Keratinocyte (primary cell): ENCODE measurements around the gene INPP5K. TPM values are rescaled to one million over a fixed set of nuclear protein-coding genes. Genes with fewer than 3 reads are reported as not detected.

ENCODE experiments used
- DNase-seq: peaks from one replicate; pipeline ENCODE4 v3.0.0-alpha.2; 2011; ENCODE audit warnings: low read depth, missing footprints, low spot score
- FAIRE-seq: peaks from 2 replicates; lab custom pipeline; 2011; peaks lifted over from hg19 to GRCh38; lab: Jason Lieb, UNC
- H2AFZ ChIP-seq: 2 replicates; pipeline ENCODE4 v1.6.0; 2012; ENCODE audit warnings: low read length, control low read depth, inconsistent platforms; ENCODE audit not compliant: control insufficient read depth
- H3K27ac ChIP-seq: 2 replicates; pipeline ENCODE4 v1.5.1; 2011; ENCODE audit warnings: low read length; ENCODE audit not compliant: control insufficient read depth, insufficient read depth
- H3K27me3 ChIP-seq: 3 replicates; pipeline ENCODE4 v1.6.0; 2011; ENCODE audit warnings: low read length; ENCODE audit not compliant: control insufficient read depth, insufficient read depth; ENCODE audit errors: extremely low read depth
- H3K36me3 ChIP-seq, 2 experiments: 2 replicates in 1 of 2; 3 replicates in 1 of 2; pipeline ENCODE4 v1.5.1; 2011; ENCODE audit warnings: low read length in 2 of 2, mild to moderate bottlenecking in 1 of 2; ENCODE audit not compliant: control insufficient read depth in 2 of 2, insufficient read depth in 2 of 2; ENCODE audit errors: extremely low read depth in 1 of 2
- H3K4me1 ChIP-seq: 3 replicates; pipeline ENCODE4 v1.5.1; 2011; ENCODE audit warnings: low read length; ENCODE audit not compliant: control insufficient read depth, insufficient read depth; ENCODE audit errors: extremely low read depth
- H3K4me2 ChIP-seq: 3 replicates; pipeline ENCODE4 v1.6.0; 2011; ENCODE audit warnings: low read depth, low read length; ENCODE audit not compliant: control insufficient read depth, insufficient read depth; ENCODE audit errors: extremely low read depth
- H3K4me3 ChIP-seq, 3 experiments: fragments of 200-600 bp in 1 of 3; sonication (generic) in 1 of 3; 2 replicates in 2 of 3; 3 replicates in 1 of 3; pipeline ENCODE4 v1.5.1; 2011 to 2016; ENCODE audit warnings: low read length in 3 of 3, mild to moderate bottlenecking in 3 of 3, control low read depth in 2 of 3, inconsistent platforms in 1 of 3, low read depth in 1 of 3, mixed read lengths in 1 of 3, mixed run types in 1 of 3, moderate library complexity in 1 of 3; ENCODE audit not compliant: control insufficient read depth in 2 of 3, insufficient read depth in 2 of 3; ENCODE audit errors: extremely low read depth in 1 of 3
- H3K79me2 ChIP-seq: 2 replicates; pipeline ENCODE4 v1.6.0; 2012; ENCODE audit warnings: low read length; ENCODE audit not compliant: control insufficient read depth, insufficient read depth
- H3K9ac ChIP-seq: 3 replicates; pipeline ENCODE4 v1.6.0; 2011; ENCODE audit warnings: low read length; ENCODE audit not compliant: control insufficient read depth, insufficient read depth; ENCODE audit errors: extremely low read depth
- H3K9me1 ChIP-seq: 3 replicates; pipeline ENCODE4 v1.6.0; 2011; ENCODE audit warnings: low read length; ENCODE audit not compliant: control insufficient read depth, insufficient read depth; ENCODE audit errors: extremely low read depth
- H3K9me3 ChIP-seq: 2 replicates; pipeline ENCODE4 v1.5.1; 2012; ENCODE audit warnings: low read depth, low read length; ENCODE audit not compliant: control insufficient read depth
- H4K20me1 ChIP-seq: 3 replicates; pipeline ENCODE4 v1.6.0; 2011; ENCODE audit warnings: low read length; ENCODE audit not compliant: control insufficient read depth, insufficient read depth; ENCODE audit errors: extremely low read depth
- EZH2 ChIP-seq: IDR thresholded peaks from one replicate; pipeline ENCODE4 v1.6.1; 2012; ENCODE audit warnings: inconsistent platforms, mild to moderate bottlenecking, low read length, moderate library complexity
- dilution Hi-C: fragments of 300-500 bp; cut with MboI; formaldehyde crosslinking; loops from one replicate; pipeline ENCODE4 v1.7.0; 2020; ENCODE audit warnings: low sequenced_read_pairs; ENCODE audit not compliant: extremely low pct_ligation_motif_present
- polyA plus RNA-seq, 5 experiments: library from polyadenylated mRNA; depleted of rRNA in 3 of 5; stranded (reverse) in 3 of 5; stranded (forward) in 1 of 5; unstranded in 1 of 5; fragments of >200 nt; gene quantifications; 1 replicate in 1 of 5; 2 replicates in 3 of 5; 3 replicates in 1 of 5; pipeline versions ENCODE4 v1.2.1 to v1.2.3, GENCODE V29; 2011 to 2012; ENCODE audit warnings: missing spikeins in 2 of 5, low read depth in 1 of 5, low replicate concordance in 1 of 5
- TF ChIP-seq, protein P1 (sequence below), 3 experiments: IDR thresholded peaks in 1 of 3; conservative IDR thresholded peaks in 1 of 3; optimal IDR thresholded peaks in 1 of 3; 2 replicates in 2 of 3; 3 replicates in 1 of 3; pipeline versions ENCODE3 to v1.5.1; 2011; ENCODE audit warnings: low read length in 3 of 3, mild to moderate bottlenecking in 3 of 3, moderate library complexity in 2 of 3, control low read depth in 1 of 3, inconsistent platforms in 1 of 3; ENCODE audit not compliant: insufficient read depth in 2 of 3; ENCODE audit errors: extremely low read depth in 1 of 3

The INPP5K gene
- polyA plus RNA-seq, 1 donor (not counting 4 experiments of a cell fraction or from before 2014, with no cell fraction given), result 23.0 TPM

DNA sequence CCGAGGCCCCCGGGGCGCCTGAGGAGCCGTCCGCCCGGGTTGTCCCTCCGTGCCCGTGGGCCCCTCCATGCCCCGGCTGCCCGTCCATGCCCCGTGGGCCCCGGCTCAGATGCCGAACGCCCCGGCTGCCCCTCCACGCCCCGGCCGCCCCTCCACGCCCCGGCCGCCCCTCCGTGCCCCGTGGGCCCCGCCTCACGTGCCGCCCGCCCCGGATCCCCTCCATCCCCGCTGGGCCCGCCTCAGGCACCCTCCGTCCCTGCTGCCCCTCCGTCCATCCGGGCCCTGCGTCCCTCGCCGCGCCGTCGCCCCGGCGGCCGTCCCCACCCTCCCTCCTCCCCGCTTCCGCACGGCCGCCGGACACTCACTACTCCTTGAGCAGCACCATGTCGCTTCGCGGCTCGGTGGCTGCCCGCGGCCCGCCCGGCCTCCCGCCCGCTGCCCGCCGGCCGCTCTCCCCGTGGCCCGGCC lies 45.8 kb upstream of the INPP5K start:
- no peak overlapping the region for H3K4me2 ChIP-seq
- dilution Hi-C loops, result no loop called here
- FAIRE-seq (no peak), DNase-seq (no peak)
- H3K9me3 ChIP-seq, result no peaks in the 10 kb centered on the region
- peak overlapping the region; percentile 74 to 86 (median 82) for H3K4me3 ChIP-seq
- H3K9me1 ChIP-seq, result no peaks in the 10 kb centered on the region
- no peak overlapping the region for H2AFZ ChIP-seq
- peaks cover 3% of the 10 kb centered on the region for H3K27me3 ChIP-seq
- H3K4me1 ChIP-seq, result peaks cover 17% of the 10 kb centered on the region
- peaks cover 40% of the 10 kb centered on the region for H3K79me2 ChIP-seq
- no peak for TF ChIP-seq EZH2
- TF ChIP-seq, protein P1, sequence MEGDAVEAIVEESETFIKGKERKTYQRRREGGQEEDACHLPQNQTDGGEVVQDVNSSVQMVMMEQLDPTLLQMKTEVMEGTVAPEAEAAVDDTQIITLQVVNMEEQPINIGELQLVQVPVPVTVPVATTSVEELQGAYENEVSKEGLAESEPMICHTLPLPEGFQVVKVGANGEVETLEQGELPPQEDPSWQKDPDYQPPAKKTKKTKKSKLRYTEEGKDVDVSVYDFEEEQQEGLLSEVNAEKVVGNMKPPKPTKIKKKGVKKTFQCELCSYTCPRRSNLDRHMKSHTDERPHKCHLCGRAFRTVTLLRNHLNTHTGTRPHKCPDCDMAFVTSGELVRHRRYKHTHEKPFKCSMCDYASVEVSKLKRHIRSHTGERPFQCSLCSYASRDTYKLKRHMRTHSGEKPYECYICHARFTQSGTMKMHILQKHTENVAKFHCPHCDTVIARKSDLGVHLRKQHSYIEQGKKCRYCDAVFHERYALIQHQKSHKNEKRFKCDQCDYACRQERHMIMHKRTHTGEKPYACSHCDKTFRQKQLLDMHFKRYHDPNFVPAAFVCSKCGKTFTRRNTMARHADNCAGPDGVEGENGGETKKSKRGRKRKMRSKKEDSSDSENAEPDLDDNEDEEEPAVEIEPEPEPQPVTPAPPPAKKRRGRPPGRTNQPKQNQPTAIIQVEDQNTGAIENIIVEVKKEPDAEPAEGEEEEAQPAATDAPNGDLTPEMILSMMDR (optimal IDR thresholded peaks at IDR 0.05 in 1 of 3, IDR thresholded peaks at IDR 0.05 in 1 of 3, conservative IDR thresholded peaks at IDR 0.05 in 1 of 3; ENCODE audit: extremely low read depth in 1 of 3, insufficient read depth in 2 of 3, low read length in 3 of 3), result no peak
- peaks cover 11% of the 10 kb centered on the region for H4K20me1 ChIP-seq
- H3K9ac ChIP-seq, result peak overlapping the region; percentile 77
- peaks cover 0 to 9% of the 10 kb centered on the region in 2 experiments for H3K36me3 ChIP-seq
- H3K27ac ChIP-seq, result peak overlapping the region; percentile 34

DNA sequence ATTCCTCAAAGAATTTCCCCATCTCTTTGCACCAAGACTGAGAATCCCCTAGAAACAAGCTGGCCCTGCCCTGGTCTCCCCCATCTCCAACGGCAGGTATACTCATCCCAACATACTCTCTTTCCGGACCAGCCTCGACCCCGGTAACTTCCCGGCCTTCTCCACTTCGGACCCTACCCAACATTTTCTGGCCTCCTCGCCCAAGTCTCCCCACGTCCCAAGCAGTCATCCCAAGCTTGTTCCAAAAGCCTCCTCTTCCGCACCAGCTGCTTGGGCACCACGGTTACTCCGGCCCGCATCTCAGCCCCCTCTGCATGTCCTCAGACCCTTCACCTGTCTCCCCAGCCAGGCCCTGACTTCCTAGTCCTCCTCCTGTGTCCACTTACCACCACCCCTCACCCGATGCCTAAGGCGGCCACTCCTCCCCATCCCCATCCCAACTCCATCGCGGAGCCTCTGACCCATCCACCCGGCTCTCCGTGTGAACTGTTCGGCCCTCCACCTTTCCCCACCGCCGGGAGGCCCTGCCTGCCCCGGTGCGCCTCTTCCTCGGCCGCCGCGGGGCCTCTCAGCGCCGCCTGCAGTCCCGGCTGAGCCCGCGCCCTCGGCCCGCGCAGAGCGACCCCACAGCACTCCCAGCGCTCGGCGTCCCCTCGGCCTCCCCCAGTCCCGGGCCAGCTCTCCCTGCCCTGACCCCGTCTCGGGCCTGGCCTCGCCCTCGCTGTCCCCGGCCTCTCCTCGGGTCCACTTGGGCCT lies 45.2 kb upstream of the INPP5K start:
- no peak for FAIRE-seq
- H3K27ac ChIP-seq, result peak overlapping the region; percentile 34
- H3K27me3 ChIP-seq, result peaks cover 3% of the 10 kb centered on the region
- no peak for DNase-seq
- peaks cover 11% of the 10 kb centered on the region for H4K20me1 ChIP-seq
- H3K79me2 ChIP-seq, result peaks cover 44% of the 10 kb centered on the region
- peak overlapping the region; percentile 74 to 86 (median 82) for H3K4me3 ChIP-seq
- dilution Hi-C loops, result no loop called here
- H3K36me3 ChIP-seq, result peaks cover 0 to 9% of the 10 kb centered on the region in 2 experiments
- no peaks in the 10 kb centered on the region for H3K9me1 ChIP-seq
- peak overlapping the region; percentile 77 for H3K9ac ChIP-seq
- no peaks in the 10 kb centered on the region for H3K9me3 ChIP-seq
- TF ChIP-seq, protein P1 (optimal IDR thresholded peaks at IDR 0.05 in 1 of 3, IDR thresholded peaks at IDR 0.05 in 1 of 3, conservative IDR thresholded peaks at IDR 0.05 in 1 of 3; ENCODE audit: extremely low read depth in 1 of 3, insufficient read depth in 2 of 3, low read length in 3 of 3), result peak; percentile 26 to 39 (median 31)
- no peak for TF ChIP-seq EZH2
- no peak overlapping the region for H2AFZ ChIP-seq
- H3K4me2 ChIP-seq, result peak overlapping the region; percentile 91
- H3K4me1 ChIP-seq, result peaks cover 20% of the 10 kb centered on the region
